HCT116 (cell line): Measurements from ENCODE around the gene CHERP. TPM values are rescaled to one million over a fixed set of nuclear protein-coding genes. Genes with fewer than 3 reads are reported as not detected.

ENCODE experiments used
- ATAC-seq: fragments of 200-7000 bp; cut with Tn5 transposase; 2 replicates; pipeline ENCODE4 v1.9.1; 2020; ENCODE audit warnings: mild to moderate bottlenecking, moderate library complexity
- BruUV-seq: library from RNA; stranded (reverse); fragments of 400-500 nt; replicated peaks from 2 replicates; lab custom pipeline; 2021; lab: Mats Ljungman, UMichigan
- CTCF ChIA-PET: fragments of 300-600 bp; sonication (Branson Sonifier 250); formaldehyde crosslinking; loops from one replicate; lab custom pipeline; 2021; ENCODE audit warnings: antibody characterized with exemption; lab: Charles Lee
- POLR2A ChIA-PET: fragments of 300-600, 350-600 bp; sonication (Branson Sonifier 250); formaldehyde crosslinking; loops from one replicate; lab custom pipeline; 2021; ENCODE audit warnings: antibody characterized with exemption; lab: Charles Lee
- RAD21 ChIA-PET, 2 experiments: fragments of 300-600 bp; sonication (Branson Sonifier 250); formaldehyde crosslinking; loops; one replicate each; lab custom pipeline; 2023; ENCODE audit warnings: low total read pairs in 2 of 2; ENCODE audit not compliant: uncharacterized antibody in 2 of 2, unreplicated experiment in 2 of 2, low non-redundant PET in 1 of 2; lab: Charles Lee
- DNase-seq: peaks from one replicate; pipeline ENCODE4 v3.0.0-alpha.2; 2010; ENCODE audit warnings: low read depth, low spot score
- H2AFZ ChIP-seq: fragments of 200-600 bp; shearing (Covaris generic), sonication (generic); 2 replicates; pipeline ENCODE4 v1.6.1; 2017; ENCODE audit warnings: low read depth, mixed run types, mixed read lengths, antibody characterized with exemption, low read length; ENCODE audit not compliant: poor library complexity, severe bottlenecking
- H3K27ac ChIP-seq: 2 replicates; pipeline ENCODE4 v1.5.1; 2012; ENCODE audit warnings: low read depth, low read length
- H3K27me3 ChIP-seq: fragments of 200-600 bp; sonication (generic); 2 replicates; pipeline ENCODE4 v1.6.1; 2016; ENCODE audit warnings: mixed run types, low read length, mixed read lengths; ENCODE audit not compliant: insufficient read depth
- H3K36me3 ChIP-seq, 2 experiments: fragments of 200-500 bp in 1 of 2; fragments of 200-600 bp in 1 of 2; sonication (Bioruptor generic) in 1 of 2; sonication (generic) in 1 of 2; 2 replicates each; pipeline versions ENCODE4 v1.5.1 to v1.6.1; 2014 to 2016; ENCODE audit warnings: low read length in 2 of 2, inconsistent platforms in 1 of 2, mixed read lengths in 1 of 2, mixed run types in 1 of 2; ENCODE audit not compliant: insufficient read depth in 2 of 2, control insufficient read depth in 1 of 2
- H3K4me1 ChIP-seq, 2 experiments: fragments of 200-600 bp in 1 of 2; sonication (generic) in 1 of 2; 2 replicates each; pipeline versions ENCODE4 v1.5.1 to v1.6.1; 2012 to 2017; ENCODE audit warnings: low read length in 2 of 2, inconsistent platforms in 1 of 2, mild to moderate bottlenecking in 1 of 2, mixed read lengths in 1 of 2, mixed run types in 1 of 2, moderate library complexity in 1 of 2; ENCODE audit not compliant: insufficient read depth in 2 of 2, control insufficient read depth in 1 of 2
- H3K4me2 ChIP-seq: fragments of 200-600 bp; sonication (generic); 2 replicates; pipeline ENCODE4 v1.6.1; 2017; ENCODE audit warnings: mixed run types, low read length, mixed read lengths
- H3K4me3 ChIP-seq, 2 experiments: fragments of 200-600 bp in 1 of 2; sonication (generic) in 1 of 2; replicated peaks in 1 of 2; 2 replicates each; pipeline ENCODE4 v1.5.1; 2011 to 2016; ENCODE audit warnings: low read length in 2 of 2, control low read depth in 1 of 2, low read depth in 1 of 2, mild to moderate bottlenecking in 1 of 2, mixed read lengths in 1 of 2, mixed run types in 1 of 2
- H3K79me2 ChIP-seq: fragments of 200-600 bp; sonication (generic); 2 replicates; pipeline ENCODE4 v1.6.1; 2017; ENCODE audit warnings: mild to moderate bottlenecking, mixed run types, low read length, moderate library complexity, mixed read lengths; ENCODE audit not compliant: insufficient read depth
- H3K9ac ChIP-seq: fragments of 200-600 bp; sonication (generic); 2 replicates; pipeline ENCODE4 v1.6.1; 2016; ENCODE audit warnings: low read length, mixed read lengths
- H3K9me2 ChIP-seq: fragments of 200-600 bp; sonication (generic), shearing (Covaris generic); 2 replicates; pipeline ENCODE4 v1.6.1; 2017; ENCODE audit warnings: mixed run types, mild to moderate bottlenecking, moderate library complexity; ENCODE audit not compliant: insufficient read depth
- H3K9me3 ChIP-seq, 2 experiments: fragments of 200-500 bp in 1 of 2; fragments of 200-600 bp in 1 of 2; sonication (Bioruptor generic) in 1 of 2; sonication (generic) in 1 of 2; 2 replicates each; pipeline ENCODE4 v1.6.1; 2014 to 2017; ENCODE audit warnings: low read length in 2 of 2, mixed read lengths in 2 of 2, inconsistent platforms in 1 of 2, low read depth in 1 of 2, mild to moderate bottlenecking in 1 of 2, mixed run types in 1 of 2, moderate library complexity in 1 of 2; ENCODE audit not compliant: control insufficient read depth in 1 of 2, insufficient read depth in 1 of 2
- H4K20me1 ChIP-seq: fragments of 200-600 bp; sonication (generic), shearing (Covaris generic); 2 replicates; pipeline ENCODE4 v1.6.1; 2017; ENCODE audit warnings: mixed run types, mild to moderate bottlenecking, moderate library complexity; ENCODE audit not compliant: insufficient read depth
- CEBPB ChIP-seq: IDR thresholded peaks from 2 replicates; pipeline ENCODE4 v1.6.1; 2012; ENCODE audit warnings: low read depth
- EGR1 ChIP-seq: IDR thresholded peaks from 2 replicates; pipeline ENCODE4 v1.6.1; 2012; ENCODE audit warnings: low read depth
- ELF1 ChIP-seq: IDR thresholded peaks from 2 replicates; pipeline ENCODE4 v1.6.1; 2012; ENCODE audit warnings: low read depth, borderline replicate concordance
- EZH2phosphoT487 ChIP-seq: fragments of 200-600 bp; IDR thresholded peaks from 2 replicates; pipeline ENCODE4 v1.6.1; 2018; ENCODE audit warnings: antibody characterized with exemption, borderline replicate concordance
- FOSL1 ChIP-seq: IDR thresholded peaks from 2 replicates; pipeline ENCODE4 v1.6.1; 2012; ENCODE audit warnings: low read depth
- POLR2AphosphoS5 ChIP-seq: IDR thresholded peaks from 2 replicates; pipeline ENCODE4 v1.6.1; 2011; ENCODE audit warnings: mild to moderate bottlenecking, low read depth, low read length, moderate library complexity
- RAD21 ChIP-seq: IDR thresholded peaks from 2 replicates; pipeline ENCODE4 v1.6.1; 2012; ENCODE audit warnings: low read depth, mild to moderate bottlenecking
- SRF ChIP-seq: IDR thresholded peaks from 2 replicates; pipeline ENCODE4 v1.6.1; 2012; ENCODE audit warnings: low read depth
- TCF7L2 ChIP-seq: IDR thresholded peaks from 2 replicates; pipeline ENCODE4 v1.7.0; 2011; ENCODE audit warnings: borderline replicate concordance, inconsistent platforms; ENCODE audit not compliant: insufficient read depth, insufficient read length; ENCODE audit errors: extremely low read depth
- ZBTB33 ChIP-seq: IDR thresholded peaks from 2 replicates; pipeline ENCODE4 v1.6.1; 2011; ENCODE audit warnings: mild to moderate bottlenecking, low read length, moderate library complexity; ENCODE audit not compliant: insufficient replicate concordance; ENCODE audit errors: extremely low read depth
- ZNF274 ChIP-seq: fragments of 200-500 bp; sonication (Bioruptor generic); IDR thresholded peaks from 2 replicates; pipeline ENCODE4 v1.6.1; 2014; ENCODE audit warnings: mild to moderate bottlenecking, low read depth, low read length, inconsistent platforms
- intact Hi-C: fragments of 100-400 bp; cut with micrococcal nuclease; formaldehyde crosslinking; loops from 2 replicates; pipeline ENCODE4 v1.10.0; 2022
- total RNA-seq: library from RNA; stranded (reverse); gene quantifications from one replicate; pipeline ENCODE4 v1.2.1, GENCODE V29; 2021; ENCODE audit not compliant: unreplicated experiment

Gene CHERP
- total RNA-seq, 1 experiment from 2014 or later = 65.8 TPM

GRCh38 chr19:16531380-16531669 is 10.9 kb downstream of the CHERP start:
- TF ChIP-seq FOSL1 = no peak
- no peak for TF ChIP-seq SRF
- TF ChIP-seq EZH2phosphoT487 = no peak
- no peak for TF ChIP-seq CEBPB
- no peak for TF ChIP-seq RAD21
- TF ChIP-seq ELF1 = no peak
- no peak for TF ChIP-seq ZBTB33
- no peak for TF ChIP-seq ZNF274
- no peak for TF ChIP-seq EGR1
- no peak for TF ChIP-seq POLR2AphosphoS5
- no peak for TF ChIP-seq TCF7L2
- intact Hi-C loops = no loop called here
- 0 out of 2 replicates have a peak, but pooled peaks cover under 1% of the 10 kb centered on the region for H4K20me1 ChIP-seq
- no peaks in the 10 kb centered on the region for H3K9me2 ChIP-seq
- H3K4me2 ChIP-seq = no peak overlapping the region
- ATAC-seq (no peak), DNase-seq (no peak)
- no peaks in the 10 kb centered on the region for H3K27me3 ChIP-seq
- no peak overlapping the region for H3K4me3 ChIP-seq
- no TSS peak for BruUV-seq
- H3K36me3 ChIP-seq = peaks cover 50 to 84% of the 10 kb centered on the region in 2 experiments; a peak in 3 of 4 replicates
- H2AFZ ChIP-seq = no peak overlapping the region
- H3K4me1 ChIP-seq = no peaks in the 10 kb centered on the region
- no peak overlapping the region for H3K27ac ChIP-seq
- H3K79me2 ChIP-seq = peaks cover 60% of the 10 kb centered on the region
- ChIA-PET POLR2A (no interaction called here), RAD21 (no interaction called here), CTCF (no interaction called here)
- no peak overlapping the region for H3K9ac ChIP-seq
- no peaks in the 10 kb centered on the region for H3K9me3 ChIP-seq
